GM23248 (cell line): ENCODE results near the gene FKRP. TPM values are rescaled to one million over a fixed set of nuclear protein-coding genes. Genes with fewer than 3 reads are reported as not detected.

Source experiments
- DNase-seq: peaks from one replicate; pipeline ENCODE4 v3.0.0-alpha.2; 2015
- H2AFZ ChIP-seq: fragments of 200-600 bp; sonication (generic); 2 replicates; pipeline ENCODE4 v1.6.1; 2016; ENCODE audit warnings: antibody characterized with exemption
- H3F3A ChIP-seq: fragments of 200-600 bp; sonication (generic); 2 replicates; pipeline ENCODE4 v1.6.1; 2016; ENCODE audit warnings: mild to moderate bottlenecking, antibody characterized with exemption, mixed run types; ENCODE audit not compliant: insufficient read depth
- H3K27ac ChIP-seq: fragments of 200-600 bp; sonication (generic); 2 replicates; pipeline ENCODE4 v1.5.1; 2016; ENCODE audit warnings: mild to moderate bottlenecking
- H3K27me3 ChIP-seq: fragments of 200-600 bp; sonication (generic); replicated peaks from 2 replicates; pipeline ENCODE4 v1.6.1; 2016; ENCODE audit warnings: mild to moderate bottlenecking; ENCODE audit not compliant: insufficient read depth
- H3K36me3 ChIP-seq: fragments of 200-600 bp; sonication (generic); 2 replicates; pipeline ENCODE4 v1.6.1; 2016; ENCODE audit warnings: low read depth, mild to moderate bottlenecking
- H3K4me1 ChIP-seq: fragments of 200-600 bp; sonication (generic); 2 replicates; pipeline ENCODE4 v1.6.1; 2016; ENCODE audit warnings: mild to moderate bottlenecking; ENCODE audit not compliant: insufficient read depth
- H3K4me2 ChIP-seq: fragments of 200-600 bp; sonication (generic); one replicate; pipeline ENCODE4 v1.6.1; 2016; ENCODE audit warnings: mild to moderate bottlenecking; ENCODE audit not compliant: unreplicated experiment
- H3K4me3 ChIP-seq: fragments of 200-600 bp; sonication (generic); 2 replicates; pipeline ENCODE4 v1.5.1; 2016; ENCODE audit warnings: mild to moderate bottlenecking
- H3K79me2 ChIP-seq: fragments of 200-600 bp; sonication (generic); 2 replicates; pipeline ENCODE4 v1.6.1; 2016; ENCODE audit warnings: mild to moderate bottlenecking; ENCODE audit not compliant: insufficient read depth
- H3K9ac ChIP-seq: fragments of 200-600 bp; sonication (generic); 2 replicates; pipeline ENCODE4 v1.6.1; 2016; ENCODE audit warnings: mild to moderate bottlenecking
- H3K9me2 ChIP-seq: fragments of 200-600 bp; sonication (generic); 2 replicates; pipeline ENCODE4 v1.6.1; 2016; ENCODE audit warnings: mixed run types, mild to moderate bottlenecking, moderate library complexity; ENCODE audit not compliant: insufficient read depth
- H3K9me3 ChIP-seq: fragments of 200-600 bp; sonication (generic); one replicate; pipeline ENCODE4 v1.6.1; 2017; ENCODE audit warnings: low read depth
- H4K20me1 ChIP-seq: fragments of 200-600 bp; sonication (generic); 2 replicates; pipeline ENCODE4 v1.6.0; 2016; ENCODE audit not compliant: insufficient read depth
- EZH2 ChIP-seq: fragments of 200-600 bp; sonication (generic); IDR thresholded peaks from 2 replicates; pipeline ENCODE4 v1.6.1; 2018; ENCODE audit warnings: antibody characterized with exemption, mild to moderate bottlenecking; ENCODE audit not compliant: insufficient read depth, poor library complexity, severe bottlenecking
- EZH2phosphoT487 ChIP-seq: fragments of 200-600 bp; sonication (generic); IDR thresholded peaks from 2 replicates; pipeline ENCODE4 v1.6.1; 2018; ENCODE audit warnings: antibody characterized with exemption, moderate library complexity, mild to moderate bottlenecking, low read depth; ENCODE audit not compliant: insufficient read depth
- WGBS, 2 experiments: methylation state at CpG; one replicate each; pipeline ENCODE4 v1.1.6; 2015 to 2017; ENCODE audit warnings: low lambda C conversion rate in 2 of 2, low coverage in 1 of 2; ENCODE audit errors: missing lambda C conversion rate in 2 of 2; 5-methylcytosine and 5-hydroxymethylcytosine counted together
- in situ Hi-C: fragments of 300-500 bp; cut with MboI; formaldehyde crosslinking; loops from 2 replicates; pipeline ENCODE4 v1.15.0; 2020
- polyA plus RNA-seq: library from polyadenylated mRNA; unstranded; fragments of >200 nt; fragmentation: Nextera tagmentation; extraction: Ambion mirVana; gene quantifications from 2 replicates; pipeline ENCODE4 v1.2.1, GENCODE V29; 2016
- total RNA-seq: library from RNA; depleted of rRNA; stranded (reverse); fragments of >200 nt; shearing (Covaris generic); gene quantifications from 2 replicates; pipeline ENCODE4 v1.2.3, GENCODE V29; 2014

Gene FKRP
- total and polyA plus RNA-seq, 2 experiments from 2014 or later = 15.0 to 41.5 TPM

- no peaks in the 10 kb centered on the region for H3K27me3 ChIP-seq
- H3K4me3 ChIP-seq = peak within 1 kb of the TSS; percentile 95
- TF ChIP-seq EZH2 = no peak
- no peak for TF ChIP-seq EZH2phosphoT487
- peaks cover 6% of the 10 kb centered on the region; the same call in 1 of the 2 replicates for H3K36me3 ChIP-seq
- no peak within 1 kb of the TSS; the same call in 1 of the 2 replicates for H3K27ac ChIP-seq
- no peaks in the 10 kb centered on the region for H3K9me3 ChIP-seq
- 2 to 7% methylated on average over 6 to 45 of the region's 74 CpGs for WGBS, 2 experiments
- peak within 1 kb of the TSS; percentile 86 for H3K9ac ChIP-seq
- in situ Hi-C loops = no loop called here
- peaks cover 54% of the 10 kb centered on the region for H3K79me2 ChIP-seq
- peak within 1 kb of the TSS; percentile 69 for H2AFZ ChIP-seq
- no peaks in the 10 kb centered on the region for H3K9me2 ChIP-seq
- H4K20me1 ChIP-seq = peaks cover 9% of the 10 kb centered on the region; the same call in 1 of the 2 replicates
- H3K4me2 ChIP-seq = peak within 1 kb of the TSS; percentile 97
- DNase-seq = peak; percentile 90
- H3K4me1 ChIP-seq = no peaks in the 10 kb centered on the region
- no peaks in the 10 kb centered on the region for H3F3A ChIP-seq
Measured at GRCh38 chr19:46746281-46747057, 612 bp downstream of the FKRP start, which contains the start of gene STRN4. TSS of gene STRN4 (minus strand) at chr19:46746450. CDS start at chr19:46746430, 20 bp downstream.

- peaks cover 33% of the 10 kb centered on the region for H3K79me2 ChIP-seq
- no peak for TF ChIP-seq EZH2
- TF ChIP-seq EZH2phosphoT487 = no peak
- in situ Hi-C loops = no loop called here
- no peaks in the 10 kb centered on the region; the same call in 1 of the 2 replicates for H4K20me1 ChIP-seq
- H3K9me2 ChIP-seq = no peaks in the 10 kb centered on the region
- no peak overlapping the region for H3K4me2 ChIP-seq
- no peaks in the 10 kb centered on the region for H3K9me3 ChIP-seq
- H3K27me3 ChIP-seq = no peaks in the 10 kb centered on the region
- peaks cover 6% of the 10 kb centered on the region; the same call in 1 of the 2 replicates for H3K36me3 ChIP-seq
- peak; percentile 73 for DNase-seq
- no peak overlapping the region for H2AFZ ChIP-seq
- H3F3A ChIP-seq = no peaks in the 10 kb centered on the region
- no peaks in the 10 kb centered on the region for H3K4me1 ChIP-seq
- H3K9ac ChIP-seq = no peak overlapping the region
- WGBS, 2 experiments = 70% methylated on average over 21 of the region's 21 CpGs
- H3K4me3 ChIP-seq = no peak overlapping the region
- no peak overlapping the region for H3K27ac ChIP-seq
Measured at GRCh38 chr19:46748325-46749109, 2.7 kb downstream of the FKRP start.

- Histone ChIP-seq H2AFZ (no peak overlapping the region), H3K27ac (no peak overlapping the region), H3K36me3 (peaks cover 6% of the 10 kb centered on the region; the same call in 1 of the 2 replicates), H3K27me3 (no peaks in the 10 kb centered on the region), H3K4me2 (no peak overlapping the region), H3K9me2 (no peaks in the 10 kb centered on the region), H3K4me1 (peaks cover 4% of the 10 kb centered on the region; the same call in 1 of the 2 replicates), H3K9me3 (no peaks in the 10 kb centered on the region), H3F3A (peaks cover 2% of the 10 kb centered on the region; the same call in 1 of the 2 replicates), H4K20me1 (no peaks in the 10 kb centered on the region), H3K79me2 (no peaks in the 10 kb centered on the region), H3K9ac (no peak overlapping the region), H3K4me3 (no peak overlapping the region)
- WGBS, 2 experiments = 12% methylated on average over 4 of the region's 4 CpGs
- peak; percentile 59 for DNase-seq
- no peak for TF ChIP-seq EZH2phosphoT487
- no peak for TF ChIP-seq EZH2
- in situ Hi-C loops = loop anchor here (10.0 kb wide), 1 partner anchor 241 kb away; no protein-coding TSS in a partner anchor
Measured at GRCh38 chr19:46753420-46754155, 7.7 kb downstream of the FKRP start.
